Fibroblast of lung (primary cell): ENCODE measurements around the gene CXCL12.

Experiments used
- EZH2 ChIP-seq: IDR thresholded peaks from 2 replicates; pipeline ENCODE4 v1.5.1; 2012; ENCODE audit warnings: low read length, control low read depth, mild to moderate bottlenecking; ENCODE audit errors: missing control alignments
- TF ChIP-seq, protein P1 (sequence below), 2 donors: IDR thresholded peaks in 1 of 2; conservative IDR thresholded peaks in 1 of 2; 1 replicate in 1 of 2; 2 replicates in 1 of 2; pipeline ENCODE4 v1.5.1; 2011 to 2012; ENCODE audit warnings: low read length in 2 of 2, control low read depth in 1 of 2, inconsistent platforms in 1 of 2, low read depth in 1 of 2, mild to moderate bottlenecking in 1 of 2

DNA sequence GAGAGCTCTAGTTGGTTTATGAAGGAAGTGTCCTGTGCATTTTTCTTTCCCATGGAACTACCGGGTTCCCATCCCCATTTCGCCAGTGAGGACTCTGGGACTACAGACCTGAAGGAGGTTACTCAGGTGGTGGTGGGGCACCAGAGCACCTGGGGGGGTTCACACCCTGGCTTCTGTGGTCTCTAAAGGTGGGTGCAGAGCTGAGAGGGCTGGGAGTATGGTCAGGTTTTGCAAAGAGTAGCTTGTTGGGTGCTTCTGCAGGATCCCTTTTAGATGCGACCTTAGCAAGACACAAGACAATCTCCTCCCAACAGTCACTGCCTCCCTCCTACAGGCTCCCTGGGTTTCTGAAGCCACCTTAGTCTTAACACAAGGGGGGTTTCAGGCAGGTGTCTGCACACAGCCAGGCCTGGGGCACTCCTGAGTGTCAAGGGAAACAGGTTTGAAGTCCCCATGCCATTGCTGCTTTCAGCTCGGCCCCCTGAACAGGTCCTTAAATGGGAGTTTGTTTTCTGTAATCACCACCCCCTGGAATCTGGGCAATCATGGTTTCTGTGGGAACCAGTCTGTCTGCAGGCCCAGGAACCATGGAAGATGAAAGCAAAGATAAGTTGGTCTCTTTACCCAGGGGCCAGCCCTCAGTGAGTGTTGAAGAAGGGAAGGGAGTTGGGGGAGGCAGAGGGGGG lies 9.9 kb upstream of the CXCL12 start:
- TF ChIP-seq, protein P1, sequence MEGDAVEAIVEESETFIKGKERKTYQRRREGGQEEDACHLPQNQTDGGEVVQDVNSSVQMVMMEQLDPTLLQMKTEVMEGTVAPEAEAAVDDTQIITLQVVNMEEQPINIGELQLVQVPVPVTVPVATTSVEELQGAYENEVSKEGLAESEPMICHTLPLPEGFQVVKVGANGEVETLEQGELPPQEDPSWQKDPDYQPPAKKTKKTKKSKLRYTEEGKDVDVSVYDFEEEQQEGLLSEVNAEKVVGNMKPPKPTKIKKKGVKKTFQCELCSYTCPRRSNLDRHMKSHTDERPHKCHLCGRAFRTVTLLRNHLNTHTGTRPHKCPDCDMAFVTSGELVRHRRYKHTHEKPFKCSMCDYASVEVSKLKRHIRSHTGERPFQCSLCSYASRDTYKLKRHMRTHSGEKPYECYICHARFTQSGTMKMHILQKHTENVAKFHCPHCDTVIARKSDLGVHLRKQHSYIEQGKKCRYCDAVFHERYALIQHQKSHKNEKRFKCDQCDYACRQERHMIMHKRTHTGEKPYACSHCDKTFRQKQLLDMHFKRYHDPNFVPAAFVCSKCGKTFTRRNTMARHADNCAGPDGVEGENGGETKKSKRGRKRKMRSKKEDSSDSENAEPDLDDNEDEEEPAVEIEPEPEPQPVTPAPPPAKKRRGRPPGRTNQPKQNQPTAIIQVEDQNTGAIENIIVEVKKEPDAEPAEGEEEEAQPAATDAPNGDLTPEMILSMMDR (conservative IDR thresholded peaks at IDR 0.05 in 1 of 2, IDR thresholded peaks at IDR 0.05 in 1 of 2; ENCODE audit: low read depth in 1 of 2, low read length in 2 of 2): no peak
- no peak for TF ChIP-seq EZH2
